PC-3 (cell line): ENCODE results near the gene ATG13.

ENCODE experiments used
- EZH2 ChIP-seq: fragments of 300-600 bp; sonication (generic); IDR thresholded peaks from one replicate; pipeline ENCODE4 v1.6.1; 2017; ENCODE audit warnings: antibody characterized with exemption, mild to moderate bottlenecking, low read length; ENCODE audit not compliant: unreplicated experiment
- EZH2phosphoT487 ChIP-seq: fragments of 300-600 bp; sonication (generic); IDR thresholded peaks from 2 replicates; pipeline ENCODE4 v1.6.1; 2018; ENCODE audit warnings: mild to moderate bottlenecking, antibody characterized with exemption, low read length, borderline replicate concordance
- TF ChIP-seq, protein P1 (sequence below): fragments of 300-600 bp; sonication (generic); conservative IDR thresholded peaks from 2 replicates; pipeline ENCODE4 v1.5.1; 2017; ENCODE audit warnings: antibody characterized with exemption, low read depth, mild to moderate bottlenecking, low read length

DNA sequence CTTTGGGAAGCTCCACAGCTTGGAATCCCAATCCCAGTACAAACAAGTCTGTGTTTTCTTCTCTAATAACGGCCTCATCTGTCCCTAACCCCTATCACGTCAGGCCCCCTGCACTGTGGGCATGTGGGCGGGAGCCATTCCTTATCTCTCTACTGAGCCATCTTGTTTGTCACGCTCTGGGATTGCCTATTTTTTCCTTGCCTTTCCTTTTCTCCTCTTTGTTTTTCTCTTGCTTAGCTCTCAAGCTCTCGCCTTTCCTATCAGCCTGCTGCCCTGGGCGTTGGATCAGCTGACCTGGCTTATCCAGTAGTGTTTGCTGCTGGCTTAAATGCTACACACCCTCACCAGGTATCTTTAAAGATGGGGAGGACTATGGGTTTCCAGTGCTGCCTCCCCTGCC, 47.3 kb downstream of the ATG13 start:
- TF ChIP-seq, protein P1, sequence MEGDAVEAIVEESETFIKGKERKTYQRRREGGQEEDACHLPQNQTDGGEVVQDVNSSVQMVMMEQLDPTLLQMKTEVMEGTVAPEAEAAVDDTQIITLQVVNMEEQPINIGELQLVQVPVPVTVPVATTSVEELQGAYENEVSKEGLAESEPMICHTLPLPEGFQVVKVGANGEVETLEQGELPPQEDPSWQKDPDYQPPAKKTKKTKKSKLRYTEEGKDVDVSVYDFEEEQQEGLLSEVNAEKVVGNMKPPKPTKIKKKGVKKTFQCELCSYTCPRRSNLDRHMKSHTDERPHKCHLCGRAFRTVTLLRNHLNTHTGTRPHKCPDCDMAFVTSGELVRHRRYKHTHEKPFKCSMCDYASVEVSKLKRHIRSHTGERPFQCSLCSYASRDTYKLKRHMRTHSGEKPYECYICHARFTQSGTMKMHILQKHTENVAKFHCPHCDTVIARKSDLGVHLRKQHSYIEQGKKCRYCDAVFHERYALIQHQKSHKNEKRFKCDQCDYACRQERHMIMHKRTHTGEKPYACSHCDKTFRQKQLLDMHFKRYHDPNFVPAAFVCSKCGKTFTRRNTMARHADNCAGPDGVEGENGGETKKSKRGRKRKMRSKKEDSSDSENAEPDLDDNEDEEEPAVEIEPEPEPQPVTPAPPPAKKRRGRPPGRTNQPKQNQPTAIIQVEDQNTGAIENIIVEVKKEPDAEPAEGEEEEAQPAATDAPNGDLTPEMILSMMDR = no peak
- TF ChIP-seq EZH2 (no peak), EZH2phosphoT487 (no peak)
